ENCODE data around the gene MTOR. TPM values are rescaled to one million over a fixed set of nuclear protein-coding genes. Genes with fewer than 3 reads are reported as not detected.

MTOR gene
- total and polyA plus RNA-seq, 2 experiments from 2014 or later = 17.2 to 37.7 TPM

- H3K27ac ChIP-seq = no peak overlapping the region
- WGBS (ENCODE audit: low lambda C conversion rate, missing lambda C conversion rate) = 91% methylated on average over 3 of the region's 3 CpGs
- H3K79me2 ChIP-seq = no peaks in the 10 kb centered on the region
- H2AFZ ChIP-seq = no peak overlapping the region
- no peaks in the 10 kb centered on the region for H4K20me1 ChIP-seq (ENCODE audit: insufficient read depth, poor library complexity, severe bottlenecking)
- H3K9me3 ChIP-seq (ENCODE audit: low read depth) = no peaks in the 10 kb centered on the region
- no peak overlapping the region for H3K4me2 ChIP-seq
- H3K4me3 ChIP-seq = no peak overlapping the region
- no peak for DNase-seq (ENCODE audit: low spot score)
- H3K36me3 ChIP-seq (replicated peaks; ENCODE audit: insufficient read depth, low read depth) = no peaks in the 10 kb centered on the region
- no peaks in the 10 kb centered on the region for H3K4me1 ChIP-seq (ENCODE audit: insufficient read depth)
- no peaks in the 10 kb centered on the region for H3K27me3 ChIP-seq
- TF ChIP-seq CTCF (IDR thresholded peaks at IDR 0.05; ENCODE audit: poor library complexity) (no peak), EZH2 (IDR thresholded peaks at IDR 0.05; ENCODE audit: borderline replicate concordance) (no peak), EZH2phosphoT487 (IDR thresholded peaks at IDR 0.05; ENCODE audit: low read depth, severe bottlenecking, unreplicated experiment) (no peak)
- no peaks in the 10 kb centered on the region for H3K9me2 ChIP-seq (replicated peaks; ENCODE audit: insufficient read depth)
These were observed 17.1 kb downstream of the MTOR start for GRCh38 chr1:11245248-11245647.

GRCh38 chr1:11238311-11238710 is 24.0 kb downstream of the MTOR start:
- Histone ChIP-seq H3K4me2 (no peak overlapping the region), H3K9me3 (ENCODE audit: low read depth) (no peaks in the 10 kb centered on the region), H3K79me2 (no peaks in the 10 kb centered on the region), H3K36me3 (replicated peaks; ENCODE audit: insufficient read depth, low read depth) (no peaks in the 10 kb centered on the region), H4K20me1 (ENCODE audit: insufficient read depth, poor library complexity, severe bottlenecking) (no peaks in the 10 kb centered on the region), H3K9me2 (replicated peaks; ENCODE audit: insufficient read depth) (no peaks in the 10 kb centered on the region), H3K4me1 (ENCODE audit: insufficient read depth) (no peaks in the 10 kb centered on the region), H3K4me3 (no peak overlapping the region), H3K27ac (no peak overlapping the region), H2AFZ (no peak overlapping the region), H3K27me3 (no peaks in the 10 kb centered on the region)
- DNase-seq (ENCODE audit: low spot score) = no peak
- TF ChIP-seq EZH2 (IDR thresholded peaks at IDR 0.05; ENCODE audit: borderline replicate concordance) (no peak), CTCF (IDR thresholded peaks at IDR 0.05; ENCODE audit: poor library complexity) (no peak), EZH2phosphoT487 (IDR thresholded peaks at IDR 0.05; ENCODE audit: low read depth, severe bottlenecking, unreplicated experiment) (no peak)
- WGBS (ENCODE audit: low lambda C conversion rate, missing lambda C conversion rate) = 97% methylated on average over 7 of the region's 7 CpGs

- Histone ChIP-seq H2AFZ (no peak overlapping the region), H3K4me1 (ENCODE audit: insufficient read depth) (no peaks in the 10 kb centered on the region), H4K20me1 (ENCODE audit: insufficient read depth, poor library complexity, severe bottlenecking) (no peaks in the 10 kb centered on the region), H3K9me3 (ENCODE audit: low read depth) (no peaks in the 10 kb centered on the region), H3K9me2 (replicated peaks; ENCODE audit: insufficient read depth) (no peaks in the 10 kb centered on the region), H3K36me3 (replicated peaks; ENCODE audit: insufficient read depth, low read depth) (no peaks in the 10 kb centered on the region), H3K27me3 (no peaks in the 10 kb centered on the region), H3K79me2 (no peaks in the 10 kb centered on the region), H3K4me3 (no peak overlapping the region), H3K4me2 (no peak overlapping the region), H3K27ac (no peak overlapping the region)
- DNase-seq (ENCODE audit: low spot score) = no peak
- no peak for TF ChIP-seq CTCF (IDR thresholded peaks at IDR 0.05; ENCODE audit: poor library complexity)
- no peak for TF ChIP-seq EZH2 (IDR thresholded peaks at IDR 0.05; ENCODE audit: borderline replicate concordance)
- no peak for TF ChIP-seq EZH2phosphoT487 (IDR thresholded peaks at IDR 0.05; ENCODE audit: low read depth, severe bottlenecking, unreplicated experiment)
- WGBS (ENCODE audit: low lambda C conversion rate, missing lambda C conversion rate) = 95% methylated on average over 6 of the region's 6 CpGs
These were observed 25.0 kb downstream of the MTOR start for GRCh38 chr1:11237356-11237755.

- Histone ChIP-seq H3K27ac (no peak overlapping the region), H3K4me2 (no peak overlapping the region), H3K9me3 (ENCODE audit: low read depth) (no peaks in the 10 kb centered on the region), H3K79me2 (no peaks in the 10 kb centered on the region), H3K4me3 (no peak overlapping the region), H3K36me3 (replicated peaks; ENCODE audit: insufficient read depth, low read depth) (no peaks in the 10 kb centered on the region), H2AFZ (no peak overlapping the region), H3K4me1 (ENCODE audit: insufficient read depth) (no peaks in the 10 kb centered on the region), H3K27me3 (no peaks in the 10 kb centered on the region), H4K20me1 (ENCODE audit: insufficient read depth, poor library complexity, severe bottlenecking) (no peaks in the 10 kb centered on the region), H3K9me2 (replicated peaks; ENCODE audit: insufficient read depth) (no peaks in the 10 kb centered on the region)
- 100% methylated on average over 2 of the region's 2 CpGs for WGBS (ENCODE audit: low lambda C conversion rate, missing lambda C conversion rate)
- DNase-seq (ENCODE audit: low spot score) = no peak
- TF ChIP-seq EZH2 (IDR thresholded peaks at IDR 0.05; ENCODE audit: borderline replicate concordance) = no peak
- no peak for TF ChIP-seq EZH2phosphoT487 (IDR thresholded peaks at IDR 0.05; ENCODE audit: low read depth, severe bottlenecking, unreplicated experiment)
These were observed 29.1 kb downstream of the MTOR start for GRCh38 chr1:11233208-11233607.
